B cell (primary cell): Measurements from ENCODE around the gene NUDT9.
"Not testable (repeated sequence)": the region's sequence is repeated elsewhere in the genome, so short reads cannot be mapped to it uniquely, and the experiment has no call there.

Experiments
- EZH2 ChIP-seq: IDR thresholded peaks from 2 replicates; pipeline ENCODE4 v1.6.1; 2012; ENCODE audit warnings: borderline replicate concordance, low read depth, mild to moderate bottlenecking, moderate library complexity, low read length; ENCODE audit not compliant: insufficient read depth, poor library complexity, severe bottlenecking
- TF ChIP-seq, protein P1 (sequence below): fragments of 200-600 bp; IDR thresholded peaks from one replicate; pipeline ENCODE4 v1.8.0; 2022; ENCODE audit warnings: antibody characterized with exemption, mild to moderate bottlenecking

GRCh38 chr4:87384466-87385132 lies 37.8 kb upstream of the NUDT9 start:
- TF ChIP-seq, protein P1, sequence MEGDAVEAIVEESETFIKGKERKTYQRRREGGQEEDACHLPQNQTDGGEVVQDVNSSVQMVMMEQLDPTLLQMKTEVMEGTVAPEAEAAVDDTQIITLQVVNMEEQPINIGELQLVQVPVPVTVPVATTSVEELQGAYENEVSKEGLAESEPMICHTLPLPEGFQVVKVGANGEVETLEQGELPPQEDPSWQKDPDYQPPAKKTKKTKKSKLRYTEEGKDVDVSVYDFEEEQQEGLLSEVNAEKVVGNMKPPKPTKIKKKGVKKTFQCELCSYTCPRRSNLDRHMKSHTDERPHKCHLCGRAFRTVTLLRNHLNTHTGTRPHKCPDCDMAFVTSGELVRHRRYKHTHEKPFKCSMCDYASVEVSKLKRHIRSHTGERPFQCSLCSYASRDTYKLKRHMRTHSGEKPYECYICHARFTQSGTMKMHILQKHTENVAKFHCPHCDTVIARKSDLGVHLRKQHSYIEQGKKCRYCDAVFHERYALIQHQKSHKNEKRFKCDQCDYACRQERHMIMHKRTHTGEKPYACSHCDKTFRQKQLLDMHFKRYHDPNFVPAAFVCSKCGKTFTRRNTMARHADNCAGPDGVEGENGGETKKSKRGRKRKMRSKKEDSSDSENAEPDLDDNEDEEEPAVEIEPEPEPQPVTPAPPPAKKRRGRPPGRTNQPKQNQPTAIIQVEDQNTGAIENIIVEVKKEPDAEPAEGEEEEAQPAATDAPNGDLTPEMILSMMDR: not testable (repeated sequence)
- not testable (repeated sequence) for TF ChIP-seq EZH2
